IMR-90 (cell line): ENCODE data around the gene DOCK4. TPM values are rescaled to one million over a fixed set of nuclear protein-coding genes. Genes with fewer than 3 reads are reported as not detected.

ENCODE experiments used
- ATAC-seq: fragments of 200-7000 bp; cut with Tn5 transposase; 2 replicates; pipeline ENCODE4 v1.9.1; 2020; ENCODE audit warnings: low read depth, mild to moderate bottlenecking, moderate library complexity
- BruUV-seq: library from RNA; stranded (reverse); fragments of 400-500 nt; replicated peaks from 2 replicates; lab custom pipeline; 2021; lab: Mats Ljungman, UMichigan
- CTCF ChIA-PET: fragments of 300-600 bp; formaldehyde crosslinking; extraction: SDS; loops from one replicate; lab custom pipeline; 2021; ENCODE audit warnings: antibody characterized with exemption; lab: Yijun Ruan, JAX
- POLR2A ChIA-PET: fragments of 300-600 bp; sonication (Branson Sonifier 250); formaldehyde crosslinking; loops from one replicate; lab custom pipeline; 2022; ENCODE audit warnings: antibody characterized with exemption; ENCODE audit not compliant: unreplicated experiment; lab: Charles Lee
- DNase-seq: peaks from one replicate; pipeline ENCODE4 v3.0.0; 2013
- H2AFZ ChIP-seq: replicated peaks from 2 replicates; pipeline ENCODE3; 2013; ENCODE audit warnings: low read length, mild to moderate bottlenecking; ENCODE audit not compliant: poor library complexity
- H2AK5ac ChIP-seq: 2 replicates; pipeline ENCODE4 v1.6.1; 2013; ENCODE audit warnings: low read depth, low read length, inconsistent platforms
- H2AK9ac ChIP-seq: replicated peaks from 2 replicates; pipeline ENCODE3; 2013; ENCODE audit warnings: mild to moderate bottlenecking, low read depth, low read length, moderate library complexity; ENCODE audit not compliant: poor library complexity
- H2BK120ac ChIP-seq: 2 replicates; pipeline ENCODE4 v1.6.1; 2013; ENCODE audit warnings: low read depth, low read length, inconsistent platforms
- H2BK15ac ChIP-seq: 3 replicates; pipeline ENCODE4 v1.6.1; 2013; ENCODE audit warnings: low read depth, low read length, inconsistent platforms
- H2BK20ac ChIP-seq: 2 replicates; pipeline ENCODE4 v1.6.1; 2013; ENCODE audit warnings: low read depth, mild to moderate bottlenecking, inconsistent platforms, low read length, moderate library complexity
- H2BK5ac ChIP-seq: 2 replicates; pipeline ENCODE4 v1.6.1; 2013; ENCODE audit warnings: mild to moderate bottlenecking, low read depth, low read length, inconsistent platforms; ENCODE audit not compliant: poor library complexity, severe bottlenecking
- H3K14ac ChIP-seq: replicated peaks from 2 replicates; pipeline ENCODE4 v1.6.1; 2013; ENCODE audit warnings: low read depth, low read length, inconsistent platforms
- H3K18ac ChIP-seq: 2 replicates; pipeline ENCODE4 v1.6.1; 2013; ENCODE audit warnings: low read depth, low read length, control low read depth
- H3K23ac ChIP-seq: 2 replicates; pipeline ENCODE4 v1.6.1; 2013; ENCODE audit warnings: low read depth, low read length, inconsistent platforms
- H3K27ac ChIP-seq: 2 replicates; pipeline ENCODE4 v1.5.1; 2013; ENCODE audit warnings: mild to moderate bottlenecking, control low read depth, low read length; ENCODE audit not compliant: insufficient read depth
- H3K27me3 ChIP-seq: 2 replicates; pipeline ENCODE4 v1.6.1; 2013; ENCODE audit warnings: low read length; ENCODE audit not compliant: control insufficient read depth, insufficient read depth
- H3K36me3 ChIP-seq: 2 replicates; pipeline ENCODE4 v1.6.1; 2013; ENCODE audit warnings: low read length, mixed read lengths; ENCODE audit not compliant: control insufficient read depth, insufficient read depth
- H3K4ac ChIP-seq: 2 replicates; pipeline ENCODE4 v1.6.1; 2013; ENCODE audit warnings: low read depth, low read length, inconsistent platforms
- H3K4me1 ChIP-seq: 2 replicates; pipeline ENCODE4 v1.6.1; 2013; ENCODE audit warnings: low read length, mixed read lengths; ENCODE audit not compliant: control insufficient read depth, insufficient read depth
- H3K4me2 ChIP-seq: 2 replicates; pipeline ENCODE4 v1.6.1; 2013; ENCODE audit warnings: low read depth, mild to moderate bottlenecking, control low read depth, low read length, moderate library complexity
- H3K4me3 ChIP-seq: 2 replicates; pipeline ENCODE4 v1.5.1; 2013; ENCODE audit warnings: low read depth, mild to moderate bottlenecking, control low read depth, low read length, moderate library complexity; ENCODE audit not compliant: insufficient read depth
- H3K56ac ChIP-seq: 2 replicates; pipeline ENCODE4 v1.6.1; 2013; ENCODE audit warnings: low read length, inconsistent platforms; ENCODE audit not compliant: insufficient read depth; ENCODE audit errors: extremely low read depth
- H3K79me1 ChIP-seq, 2 experiments: 2 replicates each; pipeline ENCODE4 v1.6.1; 2013; ENCODE audit warnings: low read length in 2 of 2, inconsistent platforms in 1 of 2, low read depth in 1 of 2
- H3K9ac ChIP-seq: 2 replicates; pipeline ENCODE4 v1.6.1; 2013; ENCODE audit warnings: low read depth, low read length, control low read depth
- H3K9me1 ChIP-seq: 2 replicates; pipeline ENCODE4 v1.6.1; 2013; ENCODE audit warnings: low read length, inconsistent platforms; ENCODE audit not compliant: insufficient read depth
- H3K9me3 ChIP-seq: 2 replicates; pipeline ENCODE4 v1.6.1; 2013; ENCODE audit warnings: low read length; ENCODE audit not compliant: control insufficient read depth, insufficient read depth
- H4K20me1 ChIP-seq: 2 replicates; pipeline ENCODE4 v1.6.1; 2013; ENCODE audit warnings: low read length, inconsistent platforms; ENCODE audit not compliant: insufficient read depth
- H4K5ac ChIP-seq: 2 replicates; pipeline ENCODE4 v1.6.1; 2013; ENCODE audit warnings: mild to moderate bottlenecking, low read depth, low read length, control low read depth
- H4K8ac ChIP-seq, 2 experiments: 2 replicates each; pipeline ENCODE4 v1.6.1; 2013; ENCODE audit warnings: low read depth in 2 of 2, low read length in 2 of 2, control low read depth in 1 of 2, inconsistent platforms in 1 of 2
- H4K91ac ChIP-seq: 2 replicates; pipeline ENCODE4 v1.6.1; 2013; ENCODE audit warnings: low read depth, low read length, inconsistent platforms; ENCODE audit not compliant: insufficient read depth
- BHLHE40 ChIP-seq: fragments of 150-350 bp; IDR thresholded peaks from 2 replicates; pipeline ENCODE4 v1.6.1; 2016; ENCODE audit warnings: mild to moderate bottlenecking, low read depth, low read length
- CEBPB ChIP-seq: IDR thresholded peaks from 2 replicates; pipeline ENCODE4 v1.6.1; 2012; ENCODE audit warnings: low read depth, low read length, improper control_type of control experiment
- CHD1 ChIP-seq: IDR thresholded peaks from 2 replicates; pipeline ENCODE4 v1.6.1; 2012; ENCODE audit warnings: low read depth, low read length, improper control_type of control experiment
- CTCF ChIP-seq: conservative IDR thresholded peaks from 2 replicates; pipeline ENCODE4 v1.5.1; 2012; ENCODE audit warnings: mild to moderate bottlenecking, low read depth, low read length, improper control_type of control experiment
- ELK1 ChIP-seq: fragments of 150-350 bp; IDR thresholded peaks from 2 replicates; pipeline ENCODE4 v1.6.1; 2016; ENCODE audit warnings: low read depth, mild to moderate bottlenecking, low read length, moderate library complexity, borderline replicate concordance
- FOS ChIP-seq: fragments of 150-350 bp; IDR thresholded peaks from 2 replicates; pipeline ENCODE4 v1.6.1; 2016; ENCODE audit warnings: low read depth, low read length
- MAFK ChIP-seq: IDR thresholded peaks from 2 replicates; pipeline ENCODE4 v1.6.1; 2012; ENCODE audit warnings: low read depth, low read length, improper control_type of control experiment
- MAZ ChIP-seq: IDR thresholded peaks from 2 replicates; pipeline ENCODE4 v1.6.1; 2012; ENCODE audit warnings: low read depth, mild to moderate bottlenecking, low read length, improper control_type of control experiment, moderate library complexity, borderline replicate concordance
- MXI1 ChIP-seq: IDR thresholded peaks from 2 replicates; pipeline ENCODE4 v1.6.1; 2012; ENCODE audit warnings: low read depth, mild to moderate bottlenecking, low read length, moderate library complexity, borderline replicate concordance
- NFE2L2 ChIP-seq: fragments of 150-350 bp; IDR thresholded peaks from 2 replicates; pipeline ENCODE4 v1.6.1; 2016; ENCODE audit warnings: low read depth, mild to moderate bottlenecking, low read length
- POLR2A ChIP-seq: IDR thresholded peaks from 2 replicates; pipeline ENCODE4 v1.6.1; 2012; ENCODE audit warnings: mild to moderate bottlenecking, low read depth, low read length
- RAD21 ChIP-seq: IDR thresholded peaks from 2 replicates; pipeline ENCODE4 v1.6.1; 2012; ENCODE audit warnings: low read length, improper control_type of control experiment
- RCOR1 ChIP-seq: IDR thresholded peaks from 2 replicates; pipeline ENCODE4 v1.6.1; 2012; ENCODE audit warnings: mild to moderate bottlenecking, low read length, improper control_type of control experiment; ENCODE audit not compliant: insufficient replicate concordance
- RFX5 ChIP-seq: IDR thresholded peaks from 2 replicates; pipeline ENCODE4 v1.8.0; 2012; ENCODE audit warnings: low read depth, mild to moderate bottlenecking, low read length, moderate library complexity
- SMC3 ChIP-seq: fragments of 150-350 bp; IDR thresholded peaks from 2 replicates; pipeline ENCODE4 v1.6.1; 2016; ENCODE audit warnings: low read depth, mild to moderate bottlenecking, antibody characterized with exemption, low read length, moderate library complexity
- USF2 ChIP-seq: fragments of 150-350 bp; IDR thresholded peaks from 2 replicates; pipeline ENCODE4 v1.6.1; 2017; ENCODE audit warnings: mild to moderate bottlenecking, antibody characterized with exemption, low read length, low read depth
- WGBS, 2 experiments: methylation state at CpG; one replicate each; pipeline versions ENCODE4 v1.1.5 to v1.1.7; 2013; ENCODE audit warnings: missing lambda C conversion rate in 2 of 2; ENCODE audit not compliant: insufficient read length in 1 of 2; ENCODE audit errors: extremely low coverage in 2 of 2; 5-methylcytosine and 5-hydroxymethylcytosine counted together
- dilution Hi-C: fragments of 300-500 bp; cut with HindIII; formaldehyde crosslinking; loops from one replicate; pipeline ENCODE4 v1.14.3; 2018; ENCODE audit warnings: low sequenced_read_pairs; ENCODE audit not compliant: unreplicated experiment
- in situ Hi-C: fragments of 300-500 bp; cut with MboI; formaldehyde crosslinking; loops from 3 replicates; pipeline ENCODE4 v1.14.3; 2019; ENCODE audit warnings: low sequenced_read_pairs, inconsistent platforms, mixed read lengths
- intact Hi-C: fragments of 100-400 bp; cut with micrococcal nuclease; formaldehyde crosslinking; loops from 2 replicates; pipeline ENCODE4 v1.10.0; 2022
- polyA plus RNA-seq, 3 experiments: library from polyadenylated mRNA; depleted of rRNA; stranded (reverse); fragments of >200 nt; gene quantifications; 2 replicates each; pipeline ENCODE4 v1.2.3, GENCODE V29; 2012; ENCODE audit warnings: low replicate concordance in 1 of 3
- total RNA-seq: library from RNA; depleted of rRNA; stranded (reverse); fragments of >200 nt; gene quantifications from 2 replicates; pipeline ENCODE4 v1.2.3, GENCODE V29; 2012

The DOCK4 gene
- total and polyA plus RNA-seq, 2 of the 4 experiments (the other 2 are of a cell fraction): 4.4 to 12.2 TPM

DNA sequence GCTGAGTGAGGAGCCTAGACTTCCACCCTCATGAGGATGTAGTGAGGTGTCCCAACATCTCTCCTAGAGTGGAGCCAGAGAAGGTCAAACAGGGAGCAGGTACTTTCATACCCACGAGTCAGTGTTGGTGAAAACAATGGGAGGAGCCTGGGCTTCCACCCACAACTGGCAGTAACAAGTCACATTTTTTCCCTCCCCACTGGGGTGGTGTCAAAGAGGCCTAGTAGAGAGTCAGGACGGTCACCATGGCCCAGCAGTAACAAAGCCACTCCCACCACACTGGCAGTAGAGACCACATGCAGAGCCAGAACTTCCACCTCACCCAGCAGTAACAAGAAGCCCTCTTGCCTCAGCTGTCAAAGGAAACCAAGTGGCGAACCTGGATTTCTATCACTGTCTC, 363.7 kb downstream of the DOCK4 start:
- BruUV-seq: no TSS peak
- Histone ChIP-seq H4K5ac (no peak overlapping the region), H3K36me3 (peaks cover 17% of the 10 kb centered on the region), H3K9me3 (no peaks in the 10 kb centered on the region), H2BK20ac (no peak overlapping the region), H2BK15ac (no peak overlapping the region), H2AK9ac (no peak overlapping the region), H2BK5ac (no peak overlapping the region), H3K14ac (no peak overlapping the region), H3K4me2 (no peak overlapping the region), H4K91ac (no peak overlapping the region), H2BK120ac (no peak overlapping the region), H3K4me1 (no peaks in the 10 kb centered on the region), H3K18ac (no peak overlapping the region), H3K4ac (no peak overlapping the region), H3K27ac (no peak overlapping the region), H3K4me3 (no peak overlapping the region), H3K27me3 (no peaks in the 10 kb centered on the region), H3K23ac (no peak overlapping the region), H3K9me1 (no peaks in the 10 kb centered on the region), H3K79me1 (no peaks in the 10 kb centered on the region; a peak in 1 of 4 replicates), H2AFZ (no peak overlapping the region), H2AK5ac (no peak overlapping the region), H4K8ac (no peak overlapping the region), H3K9ac (no peak overlapping the region), H3K56ac (no peak overlapping the region), H4K20me1 (no peaks in the 10 kb centered on the region)
- POLR2A ChIA-PET: no interaction called here
- dilution Hi-C loops (no loop called here), intact Hi-C loops (no loop called here), in situ Hi-C loops (no loop called here)
- no peak for ATAC-seq
- CTCF ChIA-PET: interaction anchor here (1.0 to 1.8 kb wide), 2 partner anchors 13 to 58 kb away, joined by 3 to 8 read pairs; no protein-coding TSS in a partner anchor
- no CpG with 5 or more reads among the region's 3 CpGs for WGBS, 2 experiments
- TF ChIP-seq MAFK (no peak), RAD21 (no peak), BHLHE40 (no peak), CHD1 (no peak), FOS (no peak), CEBPB (no peak), RCOR1 (no peak), ELK1 (no peak), RFX5 (no peak), MAZ (no peak), CTCF (no peak), POLR2A (no peak), SMC3 (no peak), MXI1 (no peak), NFE2L2 (no peak), USF2 (no peak)
- no peak for DNase-seq
